K562 (cell line): ENCODE results near the gene SCAMP5. TPM values are rescaled to one million over a fixed set of nuclear protein-coding genes. Genes with fewer than 3 reads are reported as not detected.

ENCODE experiments used
- GABPA ChIP-seq: fragments of 200-800 bp; sonication (Bioruptor generic); conservative IDR thresholded peaks from 2 replicates; pipeline ENCODE4 v1.6.1; 2016; ENCODE audit warnings: low read depth, missing genetic modification characterization, missing compliant biosample characterization
- MAZ ChIP-seq, 2 experiments: fragments of 450-650 bp in 1 of 2; sonication (generic) in 1 of 2; formaldehyde crosslinking; IDR thresholded peaks in 1 of 2; conservative IDR thresholded peaks in 1 of 2; 2 replicates each; pipeline versions ENCODE4 v1.4.0 to v1.5.0; 2020; ENCODE audit warnings: mild to moderate bottlenecking in 1 of 2, missing genetic modification reagents in 1 of 2
- MBD2 ChIP-seq: sonication (generic); IDR thresholded peaks from 2 replicates; pipeline ENCODE4 v1.6.1; 2016; ENCODE audit warnings: low read depth, borderline replicate concordance
- POLR2A ChIP-seq: fragments of 450-650 bp; conservative IDR thresholded peaks from 2 replicates; pipeline ENCODE4 v1.6.1; 2016
- POLR2G ChIP-seq: fragments of 200-400 bp; formaldehyde crosslinking; IDR thresholded peaks from 2 replicates; pipeline ENCODE4 v1.6.1; 2017; ENCODE audit warnings: low read depth, mild to moderate bottlenecking, antibody characterized with exemption, low read length, moderate library complexity
- polyA plus RNA-seq, 8 experiments: library from polyadenylated mRNA; depleted of rRNA in 4 of 8; stranded (reverse) in 5 of 8; unstranded in 3 of 8; fragments of >200 nt; fragmentation: Nextera tagmentation in 2 of 8; fragmentation: Illumina TruSeq in 1 of 8; extraction: Ambion mirVana in 2 of 8; extraction: Trizol in 1 of 8; gene quantifications; 2 replicates each; pipeline versions ENCODE4 v1.2.1 to v1.2.3, GENCODE V29; 2011 to 2014; ENCODE audit warnings: inconsistent platforms in 1 of 8, missing spikeins in 1 of 8
- total RNA-seq, 7 experiments: library from RNA; depleted of rRNA in 6 of 7; stranded (reverse); fragments of >200 nt in 6 of 7; fragmentation: Illumina TruSeq in 2 of 7; extraction: Trizol in 2 of 7; gene quantifications; 2 replicates each; pipeline versions ENCODE4 v1.2.1 to v1.2.3, GENCODE V29; 2011 to 2021; ENCODE audit warnings: low replicate concordance in 1 of 7
- TF ChIP-seq, protein P1 (sequence below): fragments of 450-650 bp; conservative IDR thresholded peaks from 2 replicates; pipeline ENCODE4 v1.6.1; 2016; ENCODE audit warnings: missing genetic modification characterization, low read depth, mild to moderate bottlenecking, control low read depth, missing compliant biosample characterization
- TF ChIP-seq, protein P2 (sequence below): fragments of 200-800 bp; sonication (Bioruptor generic); IDR thresholded peaks from 2 replicates; pipeline ENCODE4 v1.6.1; 2017; ENCODE audit warnings: missing genetic modification characterization, missing compliant biosample characterization
- TF ChIP-seq, protein P3 (sequence below), 2 experiments: IDR thresholded peaks; 2 replicates each; pipeline ENCODE4 v1.6.1; 2011; ENCODE audit warnings: borderline replicate concordance in 1 of 2, control low read depth in 1 of 2, low read depth in 1 of 2, low read length in 1 of 2, mild to moderate bottlenecking in 1 of 2, mixed read lengths in 1 of 2, moderate library complexity in 1 of 2; ENCODE audit not compliant: insufficient read depth in 1 of 2, insufficient read length in 1 of 2, poor library complexity in 1 of 2, severe bottlenecking in 1 of 2; ENCODE audit errors: extremely low read depth in 1 of 2
- TF ChIP-seq, protein P4 (sequence below), 2 experiments: fragments of 150-350 bp in 1 of 2; IDR thresholded peaks; 2 replicates each; pipeline ENCODE4 v1.6.1; 2012 to 2016; ENCODE audit warnings: low read depth in 2 of 2, low read length in 2 of 2, mild to moderate bottlenecking in 1 of 2, moderate library complexity in 1 of 2
- TF ChIP-seq, protein P5 (sequence below): sonication (generic); formaldehyde crosslinking; IDR thresholded peaks from 2 replicates; pipeline ENCODE4 v1.9.0; 2022; ENCODE audit warnings: mild to moderate bottlenecking, missing genetic modification reagents
- TF ChIP-seq, protein P6 (sequence below): sonication (generic); formaldehyde crosslinking; IDR thresholded peaks from 2 replicates; pipeline ENCODE4 v1.8.1; 2022; ENCODE audit warnings: missing genetic modification reagents
- TF ChIP-seq, protein P7 (sequence below): IDR thresholded peaks from 2 replicates; pipeline ENCODE4 v1.6.1; 2012; ENCODE audit warnings: low read depth, low read length, improper control_type of control experiment, borderline replicate concordance

SCAMP5 gene
- total and polyA plus RNA-seq, 9 of the 15 experiments (the other 6 are each of a cell fraction or from before 2014, with no cell fraction given) = 0.09 to 0.29 (median 0.19) TPM; not detected in 5

DNA sequence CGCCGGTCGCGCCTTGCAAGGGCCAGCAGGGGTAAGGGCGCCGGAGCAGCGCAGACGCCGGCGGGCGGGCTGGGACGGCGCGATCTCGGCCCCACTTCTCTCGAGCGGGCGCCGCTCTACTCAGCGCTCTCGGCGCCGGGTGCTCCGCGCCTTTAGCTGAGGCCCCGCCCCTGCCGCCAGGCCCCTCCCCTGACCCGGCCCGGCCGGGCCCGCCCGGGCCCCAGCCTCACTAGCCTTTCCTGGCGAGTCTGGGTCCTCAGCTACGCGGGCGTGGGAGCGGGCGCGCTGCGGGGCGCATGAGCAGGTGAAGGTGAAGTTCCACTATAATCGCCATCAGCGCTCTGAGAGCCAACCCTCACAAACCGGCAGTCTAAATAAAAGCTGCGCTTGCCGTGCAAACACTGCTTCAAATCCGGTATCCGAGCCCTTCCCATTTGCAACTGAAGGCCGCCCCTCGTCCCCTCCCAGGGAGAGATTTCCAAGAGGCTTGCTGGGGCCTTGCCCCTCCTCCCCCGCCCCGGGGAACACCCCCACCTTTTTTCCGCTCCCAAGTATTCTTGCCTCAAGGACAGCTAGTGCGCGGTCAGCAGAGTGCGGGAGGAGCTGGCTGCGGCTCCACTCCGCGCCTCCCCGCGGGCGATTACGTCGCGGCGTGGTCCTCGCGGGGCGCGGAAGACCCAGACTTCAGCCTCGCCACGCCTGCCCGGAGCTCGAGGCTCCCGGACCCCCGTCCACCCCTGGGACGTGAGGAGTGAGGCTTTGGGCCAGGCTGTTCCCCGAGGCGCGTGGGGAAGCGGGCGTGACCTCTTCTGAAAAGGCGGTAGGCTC is 38.5 kb upstream of the SCAMP5 start, which contains the start of gene RPP25 (continued):
- peak; percentile 89 for TF ChIP-seq POLR2G
- TF ChIP-seq, protein P1, sequence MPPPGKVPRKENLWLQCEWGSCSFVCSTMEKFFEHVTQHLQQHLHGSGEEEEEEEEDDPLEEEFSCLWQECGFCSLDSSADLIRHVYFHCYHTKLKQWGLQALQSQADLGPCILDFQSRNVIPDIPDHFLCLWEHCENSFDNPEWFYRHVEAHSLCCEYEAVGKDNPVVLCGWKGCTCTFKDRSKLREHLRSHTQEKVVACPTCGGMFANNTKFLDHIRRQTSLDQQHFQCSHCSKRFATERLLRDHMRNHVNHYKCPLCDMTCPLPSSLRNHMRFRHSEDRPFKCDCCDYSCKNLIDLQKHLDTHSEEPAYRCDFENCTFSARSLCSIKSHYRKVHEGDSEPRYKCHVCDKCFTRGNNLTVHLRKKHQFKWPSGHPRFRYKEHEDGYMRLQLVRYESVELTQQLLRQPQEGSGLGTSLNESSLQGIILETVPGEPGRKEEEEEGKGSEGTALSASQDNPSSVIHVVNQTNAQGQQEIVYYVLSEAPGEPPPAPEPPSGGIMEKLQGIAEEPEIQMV (tag) = no peak
- TF ChIP-seq GABPA = no peak
- TF ChIP-seq, protein P2, sequence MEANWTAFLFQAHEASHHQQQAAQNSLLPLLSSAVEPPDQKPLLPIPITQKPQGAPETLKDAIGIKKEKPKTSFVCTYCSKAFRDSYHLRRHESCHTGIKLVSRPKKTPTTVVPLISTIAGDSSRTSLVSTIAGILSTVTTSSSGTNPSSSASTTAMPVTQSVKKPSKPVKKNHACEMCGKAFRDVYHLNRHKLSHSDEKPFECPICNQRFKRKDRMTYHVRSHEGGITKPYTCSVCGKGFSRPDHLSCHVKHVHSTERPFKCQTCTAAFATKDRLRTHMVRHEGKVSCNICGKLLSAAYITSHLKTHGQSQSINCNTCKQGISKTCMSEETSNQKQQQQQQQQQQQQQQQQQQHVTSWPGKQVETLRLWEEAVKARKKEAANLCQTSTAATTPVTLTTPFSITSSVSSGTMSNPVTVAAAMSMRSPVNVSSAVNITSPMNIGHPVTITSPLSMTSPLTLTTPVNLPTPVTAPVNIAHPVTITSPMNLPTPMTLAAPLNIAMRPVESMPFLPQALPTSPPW (CRISPR knock-in tag) = peak; percentile 42
- TF ChIP-seq MAZ (CRISPR knock-in tag; conservative IDR thresholded peaks at IDR 0.05 in 1 of 2, IDR thresholded peaks at IDR 0.05 in 1 of 2) = peak in 1 of 2 experiments; percentile 63; a peak in 2 of 4 replicates
- TF ChIP-seq, protein P3, sequence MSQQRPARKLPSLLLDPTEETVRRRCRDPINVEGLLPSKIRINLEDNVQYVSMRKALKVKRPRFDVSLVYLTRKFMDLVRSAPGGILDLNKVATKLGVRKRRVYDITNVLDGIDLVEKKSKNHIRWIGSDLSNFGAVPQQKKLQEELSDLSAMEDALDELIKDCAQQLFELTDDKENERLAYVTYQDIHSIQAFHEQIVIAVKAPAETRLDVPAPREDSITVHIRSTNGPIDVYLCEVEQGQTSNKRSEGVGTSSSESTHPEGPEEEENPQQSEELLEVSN (IDR thresholded peaks at IDR 0.05; ENCODE audit: borderline replicate concordance in 1 of 2, extremely low read depth in 1 of 2, insufficient read depth in 1 of 2, insufficient read length in 1 of 2, low read depth in 1 of 2, low read length in 1 of 2, poor library complexity in 1 of 2, severe bottlenecking in 1 of 2) = peak; percentile 51 to 61
- no peak for TF ChIP-seq MBD2
- TF ChIP-seq, protein P4, sequence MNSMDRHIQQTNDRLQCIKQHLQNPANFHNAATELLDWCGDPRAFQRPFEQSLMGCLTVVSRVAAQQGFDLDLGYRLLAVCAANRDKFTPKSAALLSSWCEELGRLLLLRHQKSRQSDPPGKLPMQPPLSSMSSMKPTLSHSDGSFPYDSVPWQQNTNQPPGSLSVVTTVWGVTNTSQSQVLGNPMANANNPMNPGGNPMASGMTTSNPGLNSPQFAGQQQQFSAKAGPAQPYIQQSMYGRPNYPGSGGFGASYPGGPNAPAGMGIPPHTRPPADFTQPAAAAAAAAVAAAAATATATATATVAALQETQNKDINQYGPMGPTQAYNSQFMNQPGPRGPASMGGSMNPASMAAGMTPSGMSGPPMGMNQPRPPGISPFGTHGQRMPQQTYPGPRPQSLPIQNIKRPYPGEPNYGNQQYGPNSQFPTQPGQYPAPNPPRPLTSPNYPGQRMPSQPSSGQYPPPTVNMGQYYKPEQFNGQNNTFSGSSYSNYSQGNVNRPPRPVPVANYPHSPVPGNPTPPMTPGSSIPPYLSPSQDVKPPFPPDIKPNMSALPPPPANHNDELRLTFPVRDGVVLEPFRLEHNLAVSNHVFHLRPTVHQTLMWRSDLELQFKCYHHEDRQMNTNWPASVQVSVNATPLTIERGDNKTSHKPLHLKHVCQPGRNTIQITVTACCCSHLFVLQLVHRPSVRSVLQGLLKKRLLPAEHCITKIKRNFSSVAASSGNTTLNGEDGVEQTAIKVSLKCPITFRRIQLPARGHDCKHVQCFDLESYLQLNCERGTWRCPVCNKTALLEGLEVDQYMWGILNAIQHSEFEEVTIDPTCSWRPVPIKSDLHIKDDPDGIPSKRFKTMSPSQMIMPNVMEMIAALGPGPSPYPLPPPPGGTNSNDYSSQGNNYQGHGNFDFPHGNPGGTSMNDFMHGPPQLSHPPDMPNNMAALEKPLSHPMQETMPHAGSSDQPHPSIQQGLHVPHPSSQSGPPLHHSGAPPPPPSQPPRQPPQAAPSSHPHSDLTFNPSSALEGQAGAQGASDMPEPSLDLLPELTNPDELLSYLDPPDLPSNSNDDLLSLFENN (IDR thresholded peaks at IDR 0.05; ENCODE audit: low read depth in 2 of 2, low read length in 2 of 2) = no peak
- TF ChIP-seq, protein P5, sequence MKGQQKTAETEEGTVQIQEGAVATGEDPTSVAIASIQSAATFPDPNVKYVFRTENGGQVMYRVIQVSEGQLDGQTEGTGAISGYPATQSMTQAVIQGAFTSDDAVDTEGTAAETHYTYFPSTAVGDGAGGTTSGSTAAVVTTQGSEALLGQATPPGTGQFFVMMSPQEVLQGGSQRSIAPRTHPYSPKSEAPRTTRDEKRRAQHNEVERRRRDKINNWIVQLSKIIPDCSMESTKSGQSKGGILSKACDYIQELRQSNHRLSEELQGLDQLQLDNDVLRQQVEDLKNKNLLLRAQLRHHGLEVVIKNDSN (CRISPR knock-in tag) = no peak
- TF ChIP-seq, protein P6, sequence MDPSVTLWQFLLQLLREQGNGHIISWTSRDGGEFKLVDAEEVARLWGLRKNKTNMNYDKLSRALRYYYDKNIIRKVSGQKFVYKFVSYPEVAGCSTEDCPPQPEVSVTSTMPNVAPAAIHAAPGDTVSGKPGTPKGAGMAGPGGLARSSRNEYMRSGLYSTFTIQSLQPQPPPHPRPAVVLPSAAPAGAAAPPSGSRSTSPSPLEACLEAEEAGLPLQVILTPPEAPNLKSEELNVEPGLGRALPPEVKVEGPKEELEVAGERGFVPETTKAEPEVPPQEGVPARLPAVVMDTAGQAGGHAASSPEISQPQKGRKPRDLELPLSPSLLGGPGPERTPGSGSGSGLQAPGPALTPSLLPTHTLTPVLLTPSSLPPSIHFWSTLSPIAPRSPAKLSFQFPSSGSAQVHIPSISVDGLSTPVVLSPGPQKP (CRISPR knock-in tag) = no peak
- TF ChIP-seq, protein P7, sequence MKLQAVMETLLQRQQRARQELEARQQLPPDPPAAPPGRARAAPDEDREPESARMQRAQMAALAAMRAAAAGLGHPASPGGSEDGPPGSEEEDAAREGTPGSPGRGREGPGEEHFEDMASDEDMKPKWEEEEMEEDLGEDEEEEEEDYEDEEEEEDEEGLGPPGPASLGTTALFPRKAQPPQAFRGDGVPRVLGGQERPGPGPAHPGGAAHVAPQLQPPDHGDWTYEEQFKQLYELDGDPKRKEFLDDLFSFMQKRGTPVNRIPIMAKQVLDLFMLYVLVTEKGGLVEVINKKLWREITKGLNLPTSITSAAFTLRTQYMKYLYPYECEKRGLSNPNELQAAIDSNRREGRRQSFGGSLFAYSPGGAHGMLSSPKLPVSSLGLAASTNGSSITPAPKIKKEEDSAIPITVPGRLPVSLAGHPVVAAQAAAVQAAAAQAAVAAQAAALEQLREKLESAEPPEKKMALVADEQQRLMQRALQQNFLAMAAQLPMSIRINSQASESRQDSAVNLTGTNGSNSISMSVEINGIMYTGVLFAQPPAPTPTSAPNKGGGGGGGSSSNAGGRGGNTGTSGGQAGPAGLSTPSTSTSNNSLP = no peak
- TF ChIP-seq POLR2A = peak; percentile 70; the same call in 1 of the 2 replicates
